ENCODE data around the gene RMP24.

RMP24 gene

DNA sequence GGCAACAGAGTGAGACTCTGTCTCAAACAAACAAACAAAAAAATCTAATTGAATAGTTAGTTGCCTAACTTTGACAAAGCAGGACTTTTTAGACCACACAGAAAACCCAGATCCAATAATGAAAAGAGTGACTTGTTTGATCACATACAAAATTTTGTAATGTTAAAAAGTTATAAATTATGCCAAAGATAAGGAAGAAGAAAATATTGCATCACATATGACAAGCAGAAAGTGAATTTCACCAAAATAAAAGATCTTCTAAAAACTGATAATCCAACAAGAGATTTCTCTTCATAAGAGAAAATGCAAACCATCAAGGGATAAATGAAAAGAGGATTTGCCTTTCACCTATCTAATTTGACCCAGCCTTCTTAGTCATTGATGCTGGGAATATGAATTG, 2.8 kb upstream of the RMP24 start:
- Mint-ChIP-seq H3K27me3 (ENCODE audit: low read depth) (peaks cover 5% of the 10 kb centered on the region), H3K4me1 (peaks cover 21% of the 10 kb centered on the region), H3K36me3 (peaks cover 18% of the 10 kb centered on the region), H3K4me3 (no peak overlapping the region), H3K9me3 (peaks cover 16% of the 10 kb centered on the region), H3K27ac (no peak overlapping the region)
- CTCF ChIA-PET: no interaction called here
- TF ChIP-seq, protein P1, sequence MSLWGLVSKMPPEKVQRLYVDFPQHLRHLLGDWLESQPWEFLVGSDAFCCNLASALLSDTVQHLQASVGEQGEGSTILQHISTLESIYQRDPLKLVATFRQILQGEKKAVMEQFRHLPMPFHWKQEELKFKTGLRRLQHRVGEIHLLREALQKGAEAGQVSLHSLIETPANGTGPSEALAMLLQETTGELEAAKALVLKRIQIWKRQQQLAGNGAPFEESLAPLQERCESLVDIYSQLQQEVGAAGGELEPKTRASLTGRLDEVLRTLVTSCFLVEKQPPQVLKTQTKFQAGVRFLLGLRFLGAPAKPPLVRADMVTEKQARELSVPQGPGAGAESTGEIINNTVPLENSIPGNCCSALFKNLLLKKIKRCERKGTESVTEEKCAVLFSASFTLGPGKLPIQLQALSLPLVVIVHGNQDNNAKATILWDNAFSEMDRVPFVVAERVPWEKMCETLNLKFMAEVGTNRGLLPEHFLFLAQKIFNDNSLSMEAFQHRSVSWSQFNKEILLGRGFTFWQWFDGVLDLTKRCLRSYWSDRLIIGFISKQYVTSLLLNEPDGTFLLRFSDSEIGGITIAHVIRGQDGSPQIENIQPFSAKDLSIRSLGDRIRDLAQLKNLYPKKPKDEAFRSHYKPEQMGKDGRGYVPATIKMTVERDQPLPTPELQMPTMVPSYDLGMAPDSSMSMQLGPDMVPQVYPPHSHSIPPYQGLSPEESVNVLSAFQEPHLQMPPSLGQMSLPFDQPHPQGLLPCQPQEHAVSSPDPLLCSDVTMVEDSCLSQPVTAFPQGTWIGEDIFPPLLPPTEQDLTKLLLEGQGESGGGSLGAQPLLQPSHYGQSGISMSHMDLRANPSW (CRISPR knock-in tag; conservative IDR thresholded peaks at IDR 0.05; ENCODE audit: low read depth): no peak
- no peak for TF ChIP-seq ZNF121 (CRISPR knock-in tag; IDR thresholded peaks at IDR 0.05)
- no peak for TF ChIP-seq ELF4 (CRISPR knock-in tag; IDR thresholded peaks at IDR 0.05; ENCODE audit: low read depth)
- TF ChIP-seq NFATC4 (CRISPR knock-in tag; IDR thresholded peaks at IDR 0.05): no peak
- TF ChIP-seq, protein P2, sequence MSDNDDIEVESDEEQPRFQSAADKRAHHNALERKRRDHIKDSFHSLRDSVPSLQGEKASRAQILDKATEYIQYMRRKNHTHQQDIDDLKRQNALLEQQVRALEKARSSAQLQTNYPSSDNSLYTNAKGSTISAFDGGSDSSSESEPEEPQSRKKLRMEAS (CRISPR knock-in tag; IDR thresholded peaks at IDR 0.05): no peak
- no peak for TF ChIP-seq FOXP1 (CRISPR knock-in tag; IDR thresholded peaks at IDR 0.05; ENCODE audit: borderline replicate concordance)
- no peak for TF ChIP-seq FOXK1 (CRISPR knock-in tag; IDR thresholded peaks at IDR 0.05)
- TF ChIP-seq, protein P3, sequence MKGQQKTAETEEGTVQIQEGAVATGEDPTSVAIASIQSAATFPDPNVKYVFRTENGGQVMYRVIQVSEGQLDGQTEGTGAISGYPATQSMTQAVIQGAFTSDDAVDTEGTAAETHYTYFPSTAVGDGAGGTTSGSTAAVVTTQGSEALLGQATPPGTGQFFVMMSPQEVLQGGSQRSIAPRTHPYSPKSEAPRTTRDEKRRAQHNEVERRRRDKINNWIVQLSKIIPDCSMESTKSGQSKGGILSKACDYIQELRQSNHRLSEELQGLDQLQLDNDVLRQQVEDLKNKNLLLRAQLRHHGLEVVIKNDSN (CRISPR knock-in tag; IDR thresholded peaks at IDR 0.05): no peak
- no peak for TF ChIP-seq OVOL2 (CRISPR knock-in tag; IDR thresholded peaks at IDR 0.05; ENCODE audit: borderline replicate concordance)
- TF ChIP-seq ZNF396 (CRISPR knock-in tag; IDR thresholded peaks at IDR 0.05; ENCODE audit: borderline replicate concordance): no peak
- no peak for TF ChIP-seq ZNF263 (CRISPR knock-in tag; IDR thresholded peaks at IDR 0.05; ENCODE audit: low read depth)
- TF ChIP-seq, protein P4, sequence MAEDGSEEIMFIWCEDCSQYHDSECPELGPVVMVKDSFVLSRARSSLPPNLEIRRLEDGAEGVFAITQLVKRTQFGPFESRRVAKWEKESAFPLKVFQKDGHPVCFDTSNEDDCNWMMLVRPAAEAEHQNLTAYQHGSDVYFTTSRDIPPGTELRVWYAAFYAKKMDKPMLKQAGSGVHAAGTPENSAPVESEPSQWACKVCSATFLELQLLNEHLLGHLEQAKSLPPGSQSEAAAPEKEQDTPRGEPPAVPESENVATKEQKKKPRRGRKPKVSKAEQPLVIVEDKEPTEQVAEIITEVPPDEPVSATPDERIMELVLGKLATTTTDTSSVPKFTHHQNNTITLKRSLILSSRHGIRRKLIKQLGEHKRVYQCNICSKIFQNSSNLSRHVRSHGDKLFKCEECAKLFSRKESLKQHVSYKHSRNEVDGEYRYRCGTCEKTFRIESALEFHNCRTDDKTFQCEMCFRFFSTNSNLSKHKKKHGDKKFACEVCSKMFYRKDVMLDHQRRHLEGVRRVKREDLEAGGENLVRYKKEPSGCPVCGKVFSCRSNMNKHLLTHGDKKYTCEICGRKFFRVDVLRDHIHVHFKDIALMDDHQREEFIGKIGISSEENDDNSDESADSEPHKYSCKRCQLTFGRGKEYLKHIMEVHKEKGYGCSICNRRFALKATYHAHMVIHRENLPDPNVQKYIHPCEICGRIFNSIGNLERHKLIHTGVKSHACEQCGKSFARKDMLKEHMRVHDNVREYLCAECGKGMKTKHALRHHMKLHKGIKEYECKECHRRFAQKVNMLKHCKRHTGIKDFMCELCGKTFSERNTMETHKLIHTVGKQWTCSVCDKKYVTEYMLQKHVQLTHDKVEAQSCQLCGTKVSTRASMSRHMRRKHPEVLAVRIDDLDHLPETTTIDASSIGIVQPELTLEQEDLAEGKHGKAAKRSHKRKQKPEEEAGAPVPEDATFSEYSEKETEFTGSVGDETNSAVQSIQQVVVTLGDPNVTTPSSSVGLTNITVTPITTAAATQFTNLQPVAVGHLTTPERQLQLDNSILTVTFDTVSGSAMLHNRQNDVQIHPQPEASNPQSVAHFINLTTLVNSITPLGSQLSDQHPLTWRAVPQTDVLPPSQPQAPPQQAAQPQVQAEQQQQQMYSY (CRISPR knock-in tag; IDR thresholded peaks at IDR 0.05): no peak
- no peak for TF ChIP-seq TEAD4 (CRISPR knock-in tag; IDR thresholded peaks at IDR 0.05)
- no peak for TF ChIP-seq FOXJ3 (CRISPR knock-in tag; IDR thresholded peaks at IDR 0.05; ENCODE audit: borderline replicate concordance)
- no peak for TF ChIP-seq NFE2L1 (CRISPR knock-in tag; IDR thresholded peaks at IDR 0.05)
- no peak for TF ChIP-seq JAZF1 (CRISPR knock-in tag; IDR thresholded peaks at IDR 0.05)
- no peak for TF ChIP-seq MYBL2 (CRISPR knock-in tag; IDR thresholded peaks at IDR 0.05)
- TF ChIP-seq PRRX2 (CRISPR knock-in tag; IDR thresholded peaks at IDR 0.05): no peak
- TF ChIP-seq ZNF232 (CRISPR knock-in tag; IDR thresholded peaks at IDR 0.05): no peak
- TF ChIP-seq ZNF416 (CRISPR knock-in tag; IDR thresholded peaks at IDR 0.05): no peak
- ATAC-seq (no peak), DNase-seq (ENCODE audit: low spot score) (no peak)
- POLR2A ChIA-PET: no interaction called here

DNA sequence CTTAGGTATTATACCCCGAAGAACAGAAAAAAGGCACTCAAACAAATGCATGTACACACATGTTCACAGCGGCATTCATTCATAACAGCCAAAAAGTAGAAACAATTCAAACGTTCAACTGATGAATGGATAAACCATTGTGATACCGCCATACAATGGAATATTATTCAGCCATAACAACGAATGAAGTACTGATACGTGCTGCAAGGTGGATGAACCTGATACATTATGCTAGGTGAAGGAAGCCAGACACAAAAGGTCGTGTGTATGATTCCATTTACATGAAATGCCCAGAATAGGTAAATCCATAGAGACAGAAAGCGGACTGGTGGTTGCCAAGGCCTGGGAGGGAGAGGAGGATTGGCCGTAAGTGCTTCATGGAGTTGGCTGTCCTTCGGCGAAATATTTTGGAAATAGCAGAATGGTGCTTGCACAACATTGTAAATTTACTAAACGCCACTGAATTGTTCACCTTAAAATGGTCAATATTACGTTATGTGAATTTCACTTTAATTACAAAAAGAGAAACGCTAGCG, 750 bp upstream of the RMP24 start:
- Mint-ChIP-seq H3K9me3 (peaks cover 13% of the 10 kb centered on the region), H3K4me1 (peaks cover 21% of the 10 kb centered on the region), H3K4me3 (peak overlapping the region; percentile 98), H3K27ac (peak overlapping the region; percentile 95), H3K36me3 (peaks cover 36% of the 10 kb centered on the region), H3K27me3 (ENCODE audit: low read depth) (peaks cover 5% of the 10 kb centered on the region)
- ChIA-PET POLR2A (interaction anchor here (0.5 to 1.1 kb wide), 8 partner anchors 10 to 217 kb away, joined by 3 read pairs; partner anchors contain the start of gene SLC39A6), CTCF (interaction anchor here (0.6 to 2.0 kb wide), 5 partner anchors 21 to 667 kb away, joined by 3 to 15 read pairs (median 4); no protein-coding TSS in a partner anchor)
- DNase-seq (ENCODE audit: low spot score): no peak
- TF ChIP-seq, protein P5, sequence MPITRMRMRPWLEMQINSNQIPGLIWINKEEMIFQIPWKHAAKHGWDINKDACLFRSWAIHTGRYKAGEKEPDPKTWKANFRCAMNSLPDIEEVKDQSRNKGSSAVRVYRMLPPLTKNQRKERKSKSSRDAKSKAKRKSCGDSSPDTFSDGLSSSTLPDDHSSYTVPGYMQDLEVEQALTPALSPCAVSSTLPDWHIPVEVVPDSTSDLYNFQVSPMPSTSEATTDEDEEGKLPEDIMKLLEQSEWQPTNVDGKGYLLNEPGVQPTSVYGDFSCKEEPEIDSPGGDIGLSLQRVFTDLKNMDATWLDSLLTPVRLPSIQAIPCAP (CRISPR knock-in tag; IDR thresholded peaks at IDR 0.05): peak; percentile 8; the same call in 1 of the 2 replicates
- TF ChIP-seq, protein P6, sequence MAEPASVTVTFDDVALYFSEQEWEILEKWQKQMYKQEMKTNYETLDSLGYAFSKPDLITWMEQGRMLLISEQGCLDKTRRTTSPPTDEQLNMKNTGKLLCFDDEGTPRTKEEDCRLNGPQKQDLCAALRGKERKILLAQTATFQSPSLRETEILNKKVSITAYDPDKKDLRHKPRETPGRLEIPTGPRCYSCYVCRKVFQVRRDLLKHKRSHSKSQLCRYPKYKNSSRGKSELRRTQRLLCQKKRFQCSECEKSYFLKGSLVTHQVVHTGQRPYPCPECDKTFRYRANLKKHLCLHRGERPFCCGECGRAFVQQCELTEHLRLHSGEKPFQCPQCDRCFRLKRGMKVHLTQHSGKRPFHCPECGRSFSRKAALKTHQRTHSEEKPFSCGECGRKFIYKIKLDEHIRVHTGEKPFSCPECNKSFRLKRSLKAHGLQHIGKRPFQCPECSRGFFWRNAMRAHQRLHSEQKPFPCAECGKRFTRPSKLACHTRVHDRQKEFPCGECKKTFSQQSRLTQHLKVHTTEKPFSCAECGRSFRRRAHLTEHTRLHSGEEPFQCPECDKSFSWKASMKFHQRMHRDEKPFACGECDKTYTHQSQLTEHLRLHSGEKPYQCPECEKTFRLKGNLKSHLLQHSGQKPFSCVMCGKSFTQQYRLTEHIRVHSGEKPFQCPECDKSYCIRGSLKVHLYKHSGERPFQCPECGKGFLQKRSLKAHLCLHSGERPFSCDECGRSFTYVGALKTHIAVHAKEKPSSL (CRISPR knock-in tag; conservative IDR thresholded peaks at IDR 0.05): no peak
- peak; percentile 10 for ATAC-seq

Data from WTC11 (cell line).